Suprapubic skin (tissue), 4 donors: ENCODE data around the gene FRYL.

ENCODE experiments used
- CTCF ChIP-seq, 2 donors: fragments of 200-600 bp in 1 of 2; fragments of 450-650 bp in 1 of 2; sonication (generic) in 1 of 2; IDR thresholded peaks; one replicate each; pipeline ENCODE4 v1.5.1; 2016 to 2019; ENCODE audit warnings: antibody characterized with exemption in 2 of 2, mild to moderate bottlenecking in 1 of 2, moderate library complexity in 1 of 2
- EP300 ChIP-seq: sonication (generic); formaldehyde crosslinking; IDR thresholded peaks from one replicate; pipeline ENCODE4 v1.6.1; 2017; ENCODE audit warnings: antibody characterized with exemption
- POLR2A ChIP-seq, 2 donors: fragments of 450-650 bp; IDR thresholded peaks; one replicate each; pipeline ENCODE4 v1.6.1; 2017; ENCODE audit warnings: antibody characterized with exemption in 2 of 2, mild to moderate bottlenecking in 2 of 2, moderate library complexity in 2 of 2
- POLR2AphosphoS5 ChIP-seq, 3 donors: sonication (generic); formaldehyde crosslinking; IDR thresholded peaks; one replicate each; pipeline ENCODE4 v1.6.1; 2017; ENCODE audit warnings: antibody characterized with exemption in 3 of 3

GRCh38 chr4:48571471-48571870 is 208.6 kb downstream of the FRYL start:
- TF ChIP-seq POLR2A (IDR thresholded peaks at IDR 0.05) (no peak), CTCF (IDR thresholded peaks at IDR 0.05) (no peak), EP300 (no peak), POLR2AphosphoS5 (IDR thresholded peaks at IDR 0.05) (no peak)
